HG03354 (cell line): ENCODE results near the gene NIPSNAP2.
A peak's percentile ranks its signal among the peaks of the same experiment; 100 is the strongest.
"Not testable (repeated sequence)": the region's sequence is repeated elsewhere in the genome, so short reads cannot be mapped to it uniquely, and the experiment has no call there.

ENCODE experiments used
- ATAC-seq: cut with Tn5 transposase; IDR thresholded peaks from one replicate; pipeline ENCODE4 v1.9.1; 2021; ENCODE audit warnings: mild to moderate bottlenecking; ENCODE audit not compliant: unreplicated experiment, poor library complexity, severe bottlenecking

The NIPSNAP2 gene

GRCh38 chr7:55964261-55965099 lies at the start of gene NIPSNAP2:
TSS of gene NIPSNAP2 (plus strand) at chr7:55964585. CDS start at chr7:55964610, 25 bp downstream.
- peak; percentile 90 for ATAC-seq

GRCh38 chr7:55917771-55918170 lies 46.6 kb upstream of the NIPSNAP2 start:
- ATAC-seq = no peak

GRCh38 chr7:55928006-55928767 lies 36.2 kb upstream of the NIPSNAP2 start:
- ATAC-seq = no peak

- no peak for ATAC-seq
These were observed 32.8 kb upstream of the NIPSNAP2 start for GRCh38 chr7:55931421-55932151.

- no peak for ATAC-seq
These were observed 24.8 kb upstream of the NIPSNAP2 start for GRCh38 chr7:55939514-55940123.

GRCh38 chr7:55946545-55946944 lies 17.8 kb upstream of the NIPSNAP2 start:
- no peak for ATAC-seq

- peak; percentile 100 for ATAC-seq
These were observed 12.6 kb upstream of the NIPSNAP2 start, which contains the start of gene MRPS17 for GRCh38 chr7:55951637-55952351. TSS of gene MRPS17 (plus strand) at chr7:55951877. CDS start at chr7:55953196, 1,319 bp downstream.

- ATAC-seq = not testable (repeated sequence)
These were observed 12.1 kb upstream of the NIPSNAP2 start for GRCh38 chr7:55952352-55952671.

- no peak for ATAC-seq
These were observed 10.5 kb upstream of the NIPSNAP2 start for GRCh38 chr7:55953707-55954475.

GRCh38 chr7:55957190-55957589 lies 7.2 kb upstream of the NIPSNAP2 start:
- no peak for ATAC-seq

- no peak for ATAC-seq
These were observed 2.4 kb upstream of the NIPSNAP2 start for GRCh38 chr7:55962014-55962413.

GRCh38 chr7:55963584-55964168 lies 709 bp upstream of the NIPSNAP2 start:
- ATAC-seq = no peak

- no peak for ATAC-seq
These were observed 700 bp downstream of the NIPSNAP2 start for GRCh38 chr7:55965100-55965470.

- no peak for ATAC-seq
These were observed 1.5 kb downstream of the NIPSNAP2 start for GRCh38 chr7:55965805-55966421.

- ATAC-seq = no peak
These were observed 2.5 kb downstream of the NIPSNAP2 start for GRCh38 chr7:55966851-55967250.

- no peak for ATAC-seq
These were observed 5.0 kb downstream of the NIPSNAP2 start for GRCh38 chr7:55969391-55969790.

GRCh38 chr7:55970561-55970960 lies 6.2 kb downstream of the NIPSNAP2 start:
- no peak for ATAC-seq

GRCh38 chr7:55970978-55971377 lies 6.6 kb downstream of the NIPSNAP2 start:
- ATAC-seq = no peak
